K562 (cell line): ENCODE results near the gene VPS37B. TPM values are rescaled to one million over a fixed set of nuclear protein-coding genes. Genes with fewer than 3 reads are reported as not detected.

ENCODE experiments used
- NFRKB ChIP-seq: fragments of 450-650 bp; IDR thresholded peaks from 2 replicates; pipeline ENCODE4 v1.6.1; 2016; ENCODE audit warnings: low read depth
- U2AF1 ChIP-seq: fragments of 200-400 bp; formaldehyde crosslinking; optimal IDR thresholded peaks from 2 replicates; pipeline ENCODE3; 2017; ENCODE audit warnings: mild to moderate bottlenecking, low read depth, low read length, moderate library complexity
- polyA plus RNA-seq, 8 experiments: library from polyadenylated mRNA; depleted of rRNA in 4 of 8; stranded (reverse) in 5 of 8; unstranded in 3 of 8; fragments of >200 nt; fragmentation: Nextera tagmentation in 2 of 8; fragmentation: Illumina TruSeq in 1 of 8; extraction: Ambion mirVana in 2 of 8; extraction: Trizol in 1 of 8; gene quantifications; 2 replicates each; pipeline versions ENCODE4 v1.2.1 to v1.2.3, GENCODE V29; 2011 to 2014; ENCODE audit warnings: inconsistent platforms in 1 of 8, missing spikeins in 1 of 8
- total RNA-seq, 7 experiments: library from RNA; depleted of rRNA in 6 of 7; stranded (reverse); fragments of >200 nt in 6 of 7; fragmentation: Illumina TruSeq in 2 of 7; extraction: Trizol in 2 of 7; gene quantifications; 2 replicates each; pipeline versions ENCODE4 v1.2.1 to v1.2.3, GENCODE V29; 2011 to 2021; ENCODE audit warnings: low replicate concordance in 1 of 7
- TF ChIP-seq, protein P1 (sequence below): sonication (generic); formaldehyde crosslinking; IDR thresholded peaks from 2 replicates; pipeline ENCODE4 v1.8.0; 2023; ENCODE audit warnings: missing genetic modification reagents, mild to moderate bottlenecking, borderline replicate concordance
- TF ChIP-seq, protein P2 (sequence below): fragments of 450-650 bp; IDR thresholded peaks from 2 replicates; pipeline ENCODE4 v1.6.1; 2016; ENCODE audit warnings: missing biosample characterization, missing genetic modification characterization
- TF ChIP-seq, protein P3 (sequence below): sonication (generic); formaldehyde crosslinking; IDR thresholded peaks from 2 replicates; pipeline ENCODE4 v1.8.0; 2023; ENCODE audit warnings: mild to moderate bottlenecking, missing genetic modification reagents
- TF ChIP-seq, protein P4 (sequence below): fragments of 250-450 bp; sonication (Bioruptor Pico); IDR thresholded peaks from 2 replicates; pipeline ENCODE4 v1.5.0; 2020; ENCODE audit warnings: mild to moderate bottlenecking, borderline replicate concordance
- TF ChIP-seq, protein P5 (sequence below): IDR thresholded peaks from 3 replicates; pipeline ENCODE4 v1.6.1; 2011; ENCODE audit warnings: borderline replicate concordance, mild to moderate bottlenecking; ENCODE audit not compliant: insufficient read length, insufficient read depth

VPS37B gene
- total and polyA plus RNA-seq, 9 of the 15 experiments (the other 6 are each of a cell fraction or from before 2014, with no cell fraction given), result 0.28 to 37.4 (median 17.9) TPM

DNA sequence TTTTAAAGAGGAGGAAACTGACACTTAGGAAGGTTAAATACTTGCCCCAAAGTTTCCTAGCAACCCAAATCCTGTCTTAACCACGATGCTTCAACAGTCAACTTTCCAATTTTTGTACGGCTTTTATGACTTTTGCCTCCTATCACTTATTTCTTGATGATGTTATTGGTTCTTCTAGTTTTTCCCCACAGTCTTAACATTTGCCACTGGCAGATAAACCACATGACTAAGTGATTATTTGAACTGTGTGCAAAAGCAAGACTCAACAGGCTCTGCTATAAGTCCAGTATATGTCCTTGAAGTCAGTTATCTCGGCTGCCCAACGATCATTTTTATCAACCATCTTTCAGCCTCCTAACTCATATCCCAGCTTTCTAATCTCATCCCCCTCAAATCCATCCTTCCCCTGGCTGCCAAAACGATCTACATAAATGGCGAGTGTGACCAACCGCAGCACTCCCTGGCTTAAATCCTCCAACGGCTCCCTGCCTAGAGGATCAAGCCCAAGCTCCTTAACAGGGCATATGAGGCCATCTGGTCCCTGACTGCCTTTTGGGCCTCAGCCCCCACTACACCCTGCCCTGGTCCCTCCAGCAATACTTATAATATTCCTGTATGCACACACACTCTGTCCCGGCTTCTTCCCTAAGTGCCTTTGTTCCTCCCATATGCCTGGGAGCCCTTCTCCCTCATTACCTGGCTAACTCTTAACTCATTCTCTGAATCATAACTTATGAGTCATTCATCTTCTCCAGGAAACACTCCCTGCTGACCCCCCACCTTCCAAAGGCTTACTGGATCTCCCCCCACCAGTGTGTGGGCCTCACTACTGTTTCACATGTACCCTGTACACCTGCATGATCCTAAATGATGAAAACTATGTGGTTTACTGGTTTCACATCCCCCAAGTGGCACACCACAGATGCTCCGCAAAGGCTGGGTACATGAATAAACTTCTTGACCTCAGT is 8.8 kb downstream of the VPS37B start (continued):
- TF ChIP-seq, protein P1, sequence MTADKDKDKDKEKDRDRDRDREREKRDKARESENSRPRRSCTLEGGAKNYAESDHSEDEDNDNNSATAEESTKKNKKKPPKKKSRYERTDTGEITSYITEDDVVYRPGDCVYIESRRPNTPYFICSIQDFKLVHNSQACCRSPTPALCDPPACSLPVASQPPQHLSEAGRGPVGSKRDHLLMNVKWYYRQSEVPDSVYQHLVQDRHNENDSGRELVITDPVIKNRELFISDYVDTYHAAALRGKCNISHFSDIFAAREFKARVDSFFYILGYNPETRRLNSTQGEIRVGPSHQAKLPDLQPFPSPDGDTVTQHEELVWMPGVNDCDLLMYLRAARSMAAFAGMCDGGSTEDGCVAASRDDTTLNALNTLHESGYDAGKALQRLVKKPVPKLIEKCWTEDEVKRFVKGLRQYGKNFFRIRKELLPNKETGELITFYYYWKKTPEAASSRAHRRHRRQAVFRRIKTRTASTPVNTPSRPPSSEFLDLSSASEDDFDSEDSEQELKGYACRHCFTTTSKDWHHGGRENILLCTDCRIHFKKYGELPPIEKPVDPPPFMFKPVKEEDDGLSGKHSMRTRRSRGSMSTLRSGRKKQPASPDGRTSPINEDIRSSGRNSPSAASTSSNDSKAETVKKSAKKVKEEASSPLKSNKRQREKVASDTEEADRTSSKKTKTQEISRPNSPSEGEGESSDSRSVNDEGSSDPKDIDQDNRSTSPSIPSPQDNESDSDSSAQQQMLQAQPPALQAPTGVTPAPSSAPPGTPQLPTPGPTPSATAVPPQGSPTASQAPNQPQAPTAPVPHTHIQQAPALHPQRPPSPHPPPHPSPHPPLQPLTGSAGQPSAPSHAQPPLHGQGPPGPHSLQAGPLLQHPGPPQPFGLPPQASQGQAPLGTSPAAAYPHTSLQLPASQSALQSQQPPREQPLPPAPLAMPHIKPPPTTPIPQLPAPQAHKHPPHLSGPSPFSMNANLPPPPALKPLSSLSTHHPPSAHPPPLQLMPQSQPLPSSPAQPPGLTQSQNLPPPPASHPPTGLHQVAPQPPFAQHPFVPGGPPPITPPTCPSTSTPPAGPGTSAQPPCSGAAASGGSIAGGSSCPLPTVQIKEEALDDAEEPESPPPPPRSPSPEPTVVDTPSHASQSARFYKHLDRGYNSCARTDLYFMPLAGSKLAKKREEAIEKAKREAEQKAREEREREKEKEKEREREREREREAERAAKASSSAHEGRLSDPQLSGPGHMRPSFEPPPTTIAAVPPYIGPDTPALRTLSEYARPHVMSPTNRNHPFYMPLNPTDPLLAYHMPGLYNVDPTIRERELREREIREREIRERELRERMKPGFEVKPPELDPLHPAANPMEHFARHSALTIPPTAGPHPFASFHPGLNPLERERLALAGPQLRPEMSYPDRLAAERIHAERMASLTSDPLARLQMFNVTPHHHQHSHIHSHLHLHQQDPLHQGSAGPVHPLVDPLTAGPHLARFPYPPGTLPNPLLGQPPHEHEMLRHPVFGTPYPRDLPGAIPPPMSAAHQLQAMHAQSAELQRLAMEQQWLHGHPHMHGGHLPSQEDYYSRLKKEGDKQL (CRISPR knock-in tag), result no peak
- TF ChIP-seq U2AF1, result no peak
- TF ChIP-seq, protein P2, sequence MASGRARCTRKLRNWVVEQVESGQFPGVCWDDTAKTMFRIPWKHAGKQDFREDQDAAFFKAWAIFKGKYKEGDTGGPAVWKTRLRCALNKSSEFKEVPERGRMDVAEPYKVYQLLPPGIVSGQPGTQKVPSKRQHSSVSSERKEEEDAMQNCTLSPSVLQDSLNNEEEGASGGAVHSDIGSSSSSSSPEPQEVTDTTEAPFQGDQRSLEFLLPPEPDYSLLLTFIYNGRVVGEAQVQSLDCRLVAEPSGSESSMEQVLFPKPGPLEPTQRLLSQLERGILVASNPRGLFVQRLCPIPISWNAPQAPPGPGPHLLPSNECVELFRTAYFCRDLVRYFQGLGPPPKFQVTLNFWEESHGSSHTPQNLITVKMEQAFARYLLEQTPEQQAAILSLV (tag), result no peak
- TF ChIP-seq NFRKB, result 0 out of 2 replicates have a peak, but pooled peaks have one; percentile 6
- TF ChIP-seq, protein P3, sequence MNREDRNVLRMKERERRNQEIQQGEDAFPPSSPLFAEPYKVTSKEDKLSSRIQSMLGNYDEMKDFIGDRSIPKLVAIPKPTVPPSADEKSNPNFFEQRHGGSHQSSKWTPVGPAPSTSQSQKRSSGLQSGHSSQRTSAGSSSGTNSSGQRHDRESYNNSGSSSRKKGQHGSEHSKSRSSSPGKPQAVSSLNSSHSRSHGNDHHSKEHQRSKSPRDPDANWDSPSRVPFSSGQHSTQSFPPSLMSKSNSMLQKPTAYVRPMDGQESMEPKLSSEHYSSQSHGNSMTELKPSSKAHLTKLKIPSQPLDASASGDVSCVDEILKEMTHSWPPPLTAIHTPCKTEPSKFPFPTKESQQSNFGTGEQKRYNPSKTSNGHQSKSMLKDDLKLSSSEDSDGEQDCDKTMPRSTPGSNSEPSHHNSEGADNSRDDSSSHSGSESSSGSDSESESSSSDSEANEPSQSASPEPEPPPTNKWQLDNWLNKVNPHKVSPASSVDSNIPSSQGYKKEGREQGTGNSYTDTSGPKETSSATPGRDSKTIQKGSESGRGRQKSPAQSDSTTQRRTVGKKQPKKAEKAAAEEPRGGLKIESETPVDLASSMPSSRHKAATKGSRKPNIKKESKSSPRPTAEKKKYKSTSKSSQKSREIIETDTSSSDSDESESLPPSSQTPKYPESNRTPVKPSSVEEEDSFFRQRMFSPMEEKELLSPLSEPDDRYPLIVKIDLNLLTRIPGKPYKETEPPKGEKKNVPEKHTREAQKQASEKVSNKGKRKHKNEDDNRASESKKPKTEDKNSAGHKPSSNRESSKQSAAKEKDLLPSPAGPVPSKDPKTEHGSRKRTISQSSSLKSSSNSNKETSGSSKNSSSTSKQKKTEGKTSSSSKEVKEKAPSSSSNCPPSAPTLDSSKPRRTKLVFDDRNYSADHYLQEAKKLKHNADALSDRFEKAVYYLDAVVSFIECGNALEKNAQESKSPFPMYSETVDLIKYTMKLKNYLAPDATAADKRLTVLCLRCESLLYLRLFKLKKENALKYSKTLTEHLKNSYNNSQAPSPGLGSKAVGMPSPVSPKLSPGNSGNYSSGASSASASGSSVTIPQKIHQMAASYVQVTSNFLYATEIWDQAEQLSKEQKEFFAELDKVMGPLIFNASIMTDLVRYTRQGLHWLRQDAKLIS (CRISPR knock-in tag), result no peak
- TF ChIP-seq, protein P4, sequence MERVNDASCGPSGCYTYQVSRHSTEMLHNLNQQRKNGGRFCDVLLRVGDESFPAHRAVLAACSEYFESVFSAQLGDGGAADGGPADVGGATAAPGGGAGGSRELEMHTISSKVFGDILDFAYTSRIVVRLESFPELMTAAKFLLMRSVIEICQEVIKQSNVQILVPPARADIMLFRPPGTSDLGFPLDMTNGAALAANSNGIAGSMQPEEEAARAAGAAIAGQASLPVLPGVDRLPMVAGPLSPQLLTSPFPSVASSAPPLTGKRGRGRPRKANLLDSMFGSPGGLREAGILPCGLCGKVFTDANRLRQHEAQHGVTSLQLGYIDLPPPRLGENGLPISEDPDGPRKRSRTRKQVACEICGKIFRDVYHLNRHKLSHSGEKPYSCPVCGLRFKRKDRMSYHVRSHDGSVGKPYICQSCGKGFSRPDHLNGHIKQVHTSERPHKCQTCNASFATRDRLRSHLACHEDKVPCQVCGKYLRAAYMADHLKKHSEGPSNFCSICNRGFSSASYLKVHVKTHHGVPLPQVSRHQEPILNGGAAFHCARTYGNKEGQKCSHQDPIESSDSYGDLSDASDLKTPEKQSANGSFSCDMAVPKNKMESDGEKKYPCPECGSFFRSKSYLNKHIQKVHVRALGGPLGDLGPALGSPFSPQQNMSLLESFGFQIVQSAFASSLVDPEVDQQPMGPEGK (CRISPR knock-in tag), result no peak
- TF ChIP-seq, protein P5, sequence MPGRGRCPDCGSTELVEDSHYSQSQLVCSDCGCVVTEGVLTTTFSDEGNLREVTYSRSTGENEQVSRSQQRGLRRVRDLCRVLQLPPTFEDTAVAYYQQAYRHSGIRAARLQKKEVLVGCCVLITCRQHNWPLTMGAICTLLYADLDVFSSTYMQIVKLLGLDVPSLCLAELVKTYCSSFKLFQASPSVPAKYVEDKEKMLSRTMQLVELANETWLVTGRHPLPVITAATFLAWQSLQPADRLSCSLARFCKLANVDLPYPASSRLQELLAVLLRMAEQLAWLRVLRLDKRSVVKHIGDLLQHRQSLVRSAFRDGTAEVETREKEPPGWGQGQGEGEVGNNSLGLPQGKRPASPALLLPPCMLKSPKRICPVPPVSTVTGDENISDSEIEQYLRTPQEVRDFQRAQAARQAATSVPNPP, result no peak
